ENCODE results near the gene DOCK6. TPM values are rescaled to one million over a fixed set of nuclear protein-coding genes. Genes with fewer than 3 reads are reported as not detected.
A peak's percentile ranks its signal among the peaks of the same experiment; 100 is the strongest.

The DOCK6 gene
- total and polyA plus RNA-seq, 2 of the 13 experiments (the other 11 are each of a cell fraction or from before 2014, with no cell fraction given) = 5.4 to 38.1 TPM

DNA sequence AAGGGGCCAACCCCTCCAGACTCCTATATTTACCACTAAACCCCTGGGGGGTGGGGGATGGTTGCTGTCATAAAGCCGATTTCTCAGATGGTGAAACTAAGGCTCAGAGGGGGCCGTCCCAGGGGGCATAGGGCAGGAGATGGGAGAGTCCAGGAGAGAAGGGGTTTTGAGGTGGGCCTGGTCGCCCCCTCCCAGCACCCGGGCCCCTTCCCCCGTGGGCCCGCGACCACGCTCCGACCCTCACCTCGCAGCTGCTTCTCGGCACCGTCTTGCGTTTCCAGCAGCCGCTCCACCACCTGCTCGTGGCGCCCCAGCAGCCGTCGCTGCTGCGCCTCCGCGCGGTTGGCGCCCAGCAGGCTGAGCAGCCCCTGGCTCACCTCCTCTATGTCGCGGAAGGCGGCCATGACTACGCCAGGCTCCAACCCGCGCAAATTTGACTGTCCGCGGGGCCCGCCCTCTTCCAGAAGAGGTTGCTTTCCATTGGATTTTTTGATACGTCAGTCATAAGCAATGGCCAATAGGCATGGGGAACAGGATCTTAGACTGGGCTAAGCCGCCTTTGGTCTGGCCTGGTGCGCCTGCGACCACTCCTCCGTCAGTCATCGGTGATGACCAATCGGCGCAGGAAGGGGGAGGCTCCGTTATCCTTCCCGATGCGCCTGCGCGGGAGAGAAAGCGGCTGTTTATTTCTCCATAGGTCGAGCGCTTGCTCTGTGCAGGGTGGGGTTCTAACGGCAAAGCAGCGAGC is 106.8 kb downstream of the DOCK6 start, which contains the start of gene SPC24 (continued):
- TF ChIP-seq ZNF382 (CRISPR knock-in tag; IDR thresholded peaks at IDR 0.05; ENCODE audit: borderline replicate concordance) (no peak), ZNF816 (CRISPR knock-in tag; IDR thresholded peaks at IDR 0.05; ENCODE audit: borderline replicate concordance) (no peak), ZNF619 (CRISPR knock-in tag; IDR thresholded peaks at IDR 0.05) (no peak), MIER3 (CRISPR knock-in tag; IDR thresholded peaks at IDR 0.05; ENCODE audit: borderline replicate concordance) (peak; percentile 42; the same call in 1 of the 2 replicates), NR0B2 (CRISPR knock-in tag; IDR thresholded peaks at IDR 0.05) (peak; percentile 60), IRX3 (CRISPR knock-in tag; IDR thresholded peaks at IDR 0.05; ENCODE audit: borderline replicate concordance, low read depth) (no peak), TP53 (CRISPR knock-in tag; conservative IDR thresholded peaks at IDR 0.05) (no peak), PAXIP1 (CRISPR knock-in tag; conservative IDR thresholded peaks at IDR 0.05) (no peak), ATF1 (CRISPR knock-in tag; IDR thresholded peaks at IDR 0.05) (no peak), NR1H2 (CRISPR knock-in tag; IDR thresholded peaks at IDR 0.05; ENCODE audit: borderline replicate concordance, low read depth) (no peak), ELF1 (CRISPR knock-in tag; IDR thresholded peaks at IDR 0.05) (0 out of 2 replicates have a peak, but pooled peaks have one; percentile 42), ZNF510 (CRISPR knock-in tag; IDR thresholded peaks at IDR 0.05; ENCODE audit: low read depth) (no peak), ZSCAN21 (CRISPR knock-in tag; IDR thresholded peaks at IDR 0.05; ENCODE audit: borderline replicate concordance) (peak; percentile 72; the same call in 1 of the 2 replicates), ZNF468 (CRISPR knock-in tag; IDR thresholded peaks at IDR 0.05) (no peak), PLRG1 (conservative IDR thresholded peaks at IDR 0.05) (no peak), ZNF83 (CRISPR knock-in tag; IDR thresholded peaks at IDR 0.05; ENCODE audit: borderline replicate concordance) (no peak)
- TF ChIP-seq, protein P1, sequence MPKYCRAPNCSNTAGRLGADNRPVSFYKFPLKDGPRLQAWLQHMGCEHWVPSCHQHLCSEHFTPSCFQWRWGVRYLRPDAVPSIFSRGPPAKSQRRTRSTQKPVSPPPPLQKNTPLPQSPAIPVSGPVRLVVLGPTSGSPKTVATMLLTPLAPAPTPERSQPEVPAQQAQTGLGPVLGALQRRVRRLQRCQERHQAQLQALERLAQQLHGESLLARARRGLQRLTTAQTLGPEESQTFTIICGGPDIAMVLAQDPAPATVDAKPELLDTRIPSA (CRISPR knock-in tag; IDR thresholded peaks at IDR 0.05; ENCODE audit: borderline replicate concordance) = no peak
- TF ChIP-seq, protein P2, sequence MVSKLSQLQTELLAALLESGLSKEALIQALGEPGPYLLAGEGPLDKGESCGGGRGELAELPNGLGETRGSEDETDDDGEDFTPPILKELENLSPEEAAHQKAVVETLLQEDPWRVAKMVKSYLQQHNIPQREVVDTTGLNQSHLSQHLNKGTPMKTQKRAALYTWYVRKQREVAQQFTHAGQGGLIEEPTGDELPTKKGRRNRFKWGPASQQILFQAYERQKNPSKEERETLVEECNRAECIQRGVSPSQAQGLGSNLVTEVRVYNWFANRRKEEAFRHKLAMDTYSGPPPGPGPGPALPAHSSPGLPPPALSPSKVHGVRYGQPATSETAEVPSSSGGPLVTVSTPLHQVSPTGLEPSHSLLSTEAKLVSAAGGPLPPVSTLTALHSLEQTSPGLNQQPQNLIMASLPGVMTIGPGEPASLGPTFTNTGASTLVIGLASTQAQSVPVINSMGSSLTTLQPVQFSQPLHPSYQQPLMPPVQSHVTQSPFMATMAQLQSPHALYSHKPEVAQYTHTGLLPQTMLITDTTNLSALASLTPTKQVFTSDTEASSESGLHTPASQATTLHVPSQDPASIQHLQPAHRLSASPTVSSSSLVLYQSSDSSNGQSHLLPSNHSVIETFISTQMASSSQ (IDR thresholded peaks at IDR 0.05; ENCODE audit: low read depth) = no peak
- TF ChIP-seq, protein P2 (CRISPR knock-in tag; IDR thresholded peaks at IDR 0.05; ENCODE audit: borderline replicate concordance) = no peak

Data from HepG2 (cell line).